Omental fat pad (tissue), 4 donors: ENCODE results near the gene SLC28A1. TPM values are rescaled to one million over a fixed set of nuclear protein-coding genes. Genes with fewer than 3 reads are reported as not detected.

Source experiments
- ATAC-seq: fragments of 150-250 bp; one replicate; pipeline ENCODE4 v1.9.1; 2016; ENCODE audit warnings: mild to moderate bottlenecking, moderate library complexity; ENCODE audit not compliant: low FRiP score
- DNase-seq: peaks from one replicate; pipeline ENCODE4 v3.0.0-alpha.2; 2019; ENCODE audit warnings: low spot score
- total RNA-seq, 4 donors: library from RNA; depleted of rRNA; stranded (reverse); fragments of >200 nt; gene quantifications; one replicate each; pipeline ENCODE4 v1.1.0, GENCODE V29; 2016
- TF ChIP-seq, protein P1 (sequence below), 3 donors: fragments of 450-650 bp; IDR thresholded peaks; one replicate each; pipeline ENCODE4 v1.5.1; 2016 to 2017; ENCODE audit warnings: antibody characterized with exemption in 3 of 3, mild to moderate bottlenecking in 3 of 3, moderate library complexity in 2 of 3

SLC28A1 gene
- total RNA-seq, 4 donors from 2014 or later = not detected

GRCh38 chr15:84962955-84963354, 78.5 kb downstream of the SLC28A1 start:
- TF ChIP-seq, protein P1, sequence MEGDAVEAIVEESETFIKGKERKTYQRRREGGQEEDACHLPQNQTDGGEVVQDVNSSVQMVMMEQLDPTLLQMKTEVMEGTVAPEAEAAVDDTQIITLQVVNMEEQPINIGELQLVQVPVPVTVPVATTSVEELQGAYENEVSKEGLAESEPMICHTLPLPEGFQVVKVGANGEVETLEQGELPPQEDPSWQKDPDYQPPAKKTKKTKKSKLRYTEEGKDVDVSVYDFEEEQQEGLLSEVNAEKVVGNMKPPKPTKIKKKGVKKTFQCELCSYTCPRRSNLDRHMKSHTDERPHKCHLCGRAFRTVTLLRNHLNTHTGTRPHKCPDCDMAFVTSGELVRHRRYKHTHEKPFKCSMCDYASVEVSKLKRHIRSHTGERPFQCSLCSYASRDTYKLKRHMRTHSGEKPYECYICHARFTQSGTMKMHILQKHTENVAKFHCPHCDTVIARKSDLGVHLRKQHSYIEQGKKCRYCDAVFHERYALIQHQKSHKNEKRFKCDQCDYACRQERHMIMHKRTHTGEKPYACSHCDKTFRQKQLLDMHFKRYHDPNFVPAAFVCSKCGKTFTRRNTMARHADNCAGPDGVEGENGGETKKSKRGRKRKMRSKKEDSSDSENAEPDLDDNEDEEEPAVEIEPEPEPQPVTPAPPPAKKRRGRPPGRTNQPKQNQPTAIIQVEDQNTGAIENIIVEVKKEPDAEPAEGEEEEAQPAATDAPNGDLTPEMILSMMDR (IDR thresholded peaks at IDR 0.05) = no peak
- DNase-seq = no peak
- no peak for ATAC-seq

GRCh38 chr15:84967380-84967779, 82.9 kb downstream of the SLC28A1 start:
- DNase-seq (no peak), ATAC-seq (no peak)
- TF ChIP-seq, protein P1 (IDR thresholded peaks at IDR 0.05) = no peak

- DNase-seq = no peak
- TF ChIP-seq, protein P1 (IDR thresholded peaks at IDR 0.05) = no peak
- ATAC-seq = no peak
Measured at GRCh38 chr15:84968301-84968700, 83.8 kb downstream of the SLC28A1 start.

- no peak for DNase-seq
- no peak for ATAC-seq
- TF ChIP-seq, protein P1 (IDR thresholded peaks at IDR 0.05) = no peak
Measured at GRCh38 chr15:84969257-84969656, 84.8 kb downstream of the SLC28A1 start.

- TF ChIP-seq, protein P1 (IDR thresholded peaks at IDR 0.05) = no peak
- no peak for ATAC-seq
- DNase-seq = no peak
Measured at GRCh38 chr15:84970843-84971242, 86.4 kb downstream of the SLC28A1 start.

GRCh38 chr15:84973492-84974460, 89.3 kb downstream of the SLC28A1 start:
- DNase-seq = no peak

More at GRCh38 chr15:84973492-84974460, 89.3 kb downstream of the SLC28A1 start:
- ATAC-seq = no peak
- TF ChIP-seq, protein P1 (IDR thresholded peaks at IDR 0.05) = no peak
